Caco-2 (cell line): Measurements from ENCODE around the gene TRIM72. TPM values are rescaled to one million over a fixed set of nuclear protein-coding genes. Genes with fewer than 3 reads are reported as not detected.

ENCODE experiments used
- BruUV-seq: library from RNA; stranded (reverse); fragments of 400-500 nt; replicated peaks from 2 replicates; lab custom pipeline; 2021; lab: Mats Ljungman, UMichigan
- CTCF ChIA-PET: fragments of 300-600 bp; sonication (Branson Sonifier 250); formaldehyde crosslinking; loops from one replicate; lab custom pipeline; 2022; ENCODE audit warnings: antibody characterized with exemption; lab: Charles Lee
- POLR2A ChIA-PET: fragments of 300-600 bp; sonication (Branson Sonifier 250); formaldehyde crosslinking; loops from one replicate; lab custom pipeline; 2022; ENCODE audit warnings: antibody characterized with exemption; lab: Charles Lee
- DNase-seq, 2 experiments: peaks; one replicate each; pipeline versions ENCODE4 v3.0.0 to v3.0.0-alpha.2; 2020 to 2022
- H3K27me3 ChIP-seq: replicated peaks from 2 replicates; pipeline ENCODE4 v1.6.0; 2011; ENCODE audit warnings: low read length; ENCODE audit not compliant: control insufficient read depth, insufficient read depth
- H3K36me3 ChIP-seq: 2 replicates; pipeline ENCODE4 v1.5.1; 2011; ENCODE audit warnings: low read length; ENCODE audit not compliant: control insufficient read depth, insufficient read depth
- H3K4me1 ChIP-seq: fragments of 250-450 bp; sonication (Bioruptor Pico); 2 replicates; pipeline ENCODE4 v1.5.1; 2020; ENCODE audit warnings: mild to moderate bottlenecking
- H3K4me3 ChIP-seq: 2 replicates; pipeline ENCODE4 v1.5.1; 2011; ENCODE audit warnings: low read depth, mild to moderate bottlenecking, control low read depth, low read length
- H3K9me3 ChIP-seq: fragments of 250-450 bp; sonication (Bioruptor Pico); 2 replicates; pipeline ENCODE4 v1.5.1; 2020; ENCODE audit warnings: mild to moderate bottlenecking, moderate library complexity
- H3K27ac Mint-ChIP-seq: one replicate; pipeline ENCODE4 v1.8.0; 2022; ENCODE audit warnings: mixed read lengths; ENCODE audit not compliant: unreplicated experiment
- H3K27me3 Mint-ChIP-seq: one replicate; pipeline ENCODE4 v1.8.0; 2022; ENCODE audit warnings: mixed read lengths; ENCODE audit not compliant: insufficient read depth, unreplicated experiment
- H3K36me3 Mint-ChIP-seq: one replicate; pipeline ENCODE4 v1.8.0; 2022; ENCODE audit warnings: mild to moderate bottlenecking, mixed read lengths; ENCODE audit not compliant: insufficient read depth, unreplicated experiment
- H3K4me1 Mint-ChIP-seq: one replicate; pipeline ENCODE4 v1.8.0; 2022; ENCODE audit warnings: low read depth, mixed read lengths; ENCODE audit not compliant: unreplicated experiment
- H3K4me3 Mint-ChIP-seq: one replicate; pipeline ENCODE4 v1.8.0; 2022; ENCODE audit warnings: mild to moderate bottlenecking, moderate library complexity, mixed read lengths; ENCODE audit not compliant: unreplicated experiment
- H3K9me3 Mint-ChIP-seq: one replicate; pipeline ENCODE4 v1.8.0; 2022; ENCODE audit warnings: mixed read lengths; ENCODE audit not compliant: unreplicated experiment
- CTCF ChIP-seq, 2 experiments: fragments of 200-600 bp in 1 of 2; IDR thresholded peaks; 1 replicate in 1 of 2; 2 replicates in 1 of 2; pipeline versions ENCODE4 v1.5.1 to v1.8.0; 2011 to 2022; ENCODE audit warnings: antibody characterized with exemption in 1 of 2, control low read depth in 1 of 2, inconsistent platforms in 1 of 2, low read depth in 1 of 2, low read length in 1 of 2, mild to moderate bottlenecking in 1 of 2, moderate library complexity in 1 of 2; ENCODE audit not compliant: insufficient read depth in 1 of 2, severe bottlenecking in 1 of 2, unreplicated experiment in 1 of 2
- intact Hi-C: fragments of 100-400 bp; cut with micrococcal nuclease; formaldehyde crosslinking; loops from one replicate; pipeline ENCODE4 v1.10.0; 2022; ENCODE audit not compliant: unreplicated experiment
- total RNA-seq: library from RNA; stranded (reverse); gene quantifications from 2 replicates; pipeline ENCODE4 v1.2.3, GENCODE V29; 2022

The TRIM72 gene
- total RNA-seq, 1 experiment from 2014 or later: 0.07 TPM

GRCh38 chr16:31184888-31185287 is 29.0 kb upstream of the TRIM72 start:
- peaks cover 100% of the 10 kb centered on the region for H3K36me3 Mint-ChIP-seq
- TF ChIP-seq CTCF (IDR thresholded peaks at IDR 0.05; ENCODE audit: insufficient read depth in 1 of 2, low read depth in 1 of 2, low read length in 1 of 2, severe bottlenecking in 1 of 2, unreplicated experiment in 1 of 2): no peak
- no peak overlapping the region for H3K4me3 Mint-ChIP-seq
- intact Hi-C loops: no loop called here
- H3K27me3 Mint-ChIP-seq: no peaks in the 10 kb centered on the region
- DNase-seq: no peak
- no peak overlapping the region for H3K27ac Mint-ChIP-seq
- CTCF ChIA-PET: interaction anchor here (1.2 kb wide), 1 partner anchor 43 kb away, joined by 7 read pairs; no protein-coding TSS in a partner anchor
- H3K4me1 Mint-ChIP-seq: peaks cover 16% of the 10 kb centered on the region
- Histone ChIP-seq H3K4me1 (no peaks in the 10 kb centered on the region), H3K9me3 (no peaks in the 10 kb centered on the region), H3K36me3 (peaks cover 7% of the 10 kb centered on the region), H3K27me3 (no peaks in the 10 kb centered on the region), H3K4me3 (no peak overlapping the region)
- no peaks in the 10 kb centered on the region for H3K9me3 Mint-ChIP-seq
- POLR2A ChIA-PET: no interaction called here
- BruUV-seq: no TSS peak

GRCh38 chr16:31185339-31185738 is 28.6 kb upstream of the TRIM72 start:
- no peak for TF ChIP-seq CTCF (IDR thresholded peaks at IDR 0.05; ENCODE audit: insufficient read depth in 1 of 2, low read depth in 1 of 2, low read length in 1 of 2, severe bottlenecking in 1 of 2, unreplicated experiment in 1 of 2)
- Histone ChIP-seq H3K4me3 (no peak overlapping the region), H3K9me3 (no peaks in the 10 kb centered on the region), H3K4me1 (no peaks in the 10 kb centered on the region), H3K36me3 (peaks cover 9% of the 10 kb centered on the region), H3K27me3 (no peaks in the 10 kb centered on the region)
- intact Hi-C loops: no loop called here
- DNase-seq: no peak
- H3K4me1 Mint-ChIP-seq: peaks cover 19% of the 10 kb centered on the region
- BruUV-seq: no TSS peak
- ChIA-PET POLR2A (no interaction called here), CTCF (no interaction called here)
- H3K4me3 Mint-ChIP-seq: peak overlapping the region; percentile 27
- no peaks in the 10 kb centered on the region for H3K27me3 Mint-ChIP-seq
- H3K36me3 Mint-ChIP-seq: peaks cover 100% of the 10 kb centered on the region
- H3K9me3 Mint-ChIP-seq: no peaks in the 10 kb centered on the region
- no peak overlapping the region for H3K27ac Mint-ChIP-seq

GRCh38 chr16:31186176-31186575 is 27.7 kb upstream of the TRIM72 start:
- H3K4me3 ChIP-seq: no peak overlapping the region
- Mint-ChIP-seq H3K27me3 (no peaks in the 10 kb centered on the region), H3K27ac (no peak overlapping the region), H3K4me1 (peaks cover 19% of the 10 kb centered on the region), H3K4me3 (peak overlapping the region; percentile 27), H3K36me3 (peaks cover 100% of the 10 kb centered on the region), H3K9me3 (no peaks in the 10 kb centered on the region)
- H3K9me3 ChIP-seq: no peaks in the 10 kb centered on the region
- no peaks in the 10 kb centered on the region for H3K4me1 ChIP-seq
- CTCF ChIA-PET: no interaction called here
- no peak for DNase-seq
- BruUV-seq: no TSS peak
- intact Hi-C loops: no loop called here
- no peaks in the 10 kb centered on the region for H3K27me3 ChIP-seq
- POLR2A ChIA-PET: no interaction called here
- peaks cover 9% of the 10 kb centered on the region for H3K36me3 ChIP-seq
- no peak for TF ChIP-seq CTCF (IDR thresholded peaks at IDR 0.05; ENCODE audit: insufficient read depth in 1 of 2, low read depth in 1 of 2, low read length in 1 of 2, severe bottlenecking in 1 of 2, unreplicated experiment in 1 of 2)
